Adipocyte (in vitro differentiated cells): ENCODE measurements around the gene TEX53.

Source experiments
- DNase-seq: peaks from one replicate; pipeline ENCODE4 v3.0.0-alpha.2; 2015; ENCODE audit warnings: low read depth
- H3K27me3 ChIP-seq: replicated peaks from 2 replicates; pipeline ENCODE4 v1.7.0; 2013; ENCODE audit warnings: mild to moderate bottlenecking, low read length, moderate library complexity; ENCODE audit not compliant: control insufficient read depth, insufficient read depth
- H3K36me3 ChIP-seq: 2 replicates; pipeline ENCODE4 v1.7.0; 2013; ENCODE audit warnings: low read length, mild to moderate bottlenecking, moderate library complexity; ENCODE audit not compliant: control insufficient read depth, insufficient read depth, severe bottlenecking
- H3K4me1 ChIP-seq: 2 replicates; pipeline ENCODE4 v1.7.0; 2013; ENCODE audit warnings: mild to moderate bottlenecking, low read length, moderate library complexity; ENCODE audit not compliant: control insufficient read depth, insufficient read depth
- H3K4me3 ChIP-seq: 2 replicates; pipeline ENCODE4 v1.7.0; 2013; ENCODE audit warnings: mild to moderate bottlenecking, low read length, moderate library complexity
- H3K9ac ChIP-seq: 2 replicates; pipeline ENCODE4 v1.7.0; 2013; ENCODE audit warnings: mild to moderate bottlenecking, low read length, moderate library complexity
- H3K9me3 ChIP-seq: 2 replicates; pipeline ENCODE4 v1.7.0; 2013; ENCODE audit warnings: mild to moderate bottlenecking, low read length, moderate library complexity; ENCODE audit not compliant: control insufficient read depth

Gene TEX53

GRCh38 chr9:114613087-114613486, 44.5 kb downstream of the TEX53 start:
- Histone ChIP-seq H3K9ac (no peak overlapping the region), H3K4me1 (peaks cover 29% of the 10 kb centered on the region), H3K9me3 (no peaks in the 10 kb centered on the region), H3K27me3 (no peaks in the 10 kb centered on the region), H3K4me3 (no peak overlapping the region), H3K36me3 (peaks cover under 1% of the 10 kb centered on the region)
- DNase-seq = no peak

GRCh38 chr9:114612272-114612923, 45.2 kb downstream of the TEX53 start:
- peaks cover 36% of the 10 kb centered on the region for H3K4me1 ChIP-seq
- peak; percentile 4 for DNase-seq
- no peaks in the 10 kb centered on the region for H3K9me3 ChIP-seq
- peak overlapping the region; percentile 89 for H3K9ac ChIP-seq
- H3K4me3 ChIP-seq = peak overlapping the region; percentile 86
- H3K27me3 ChIP-seq = no peaks in the 10 kb centered on the region
- no peaks in the 10 kb centered on the region for H3K36me3 ChIP-seq

GRCh38 chr9:114611516-114612271, 45.9 kb downstream of the TEX53 start:
- Histone ChIP-seq H3K36me3 (no peaks in the 10 kb centered on the region), H3K9ac (peak overlapping the region; percentile 89), H3K4me3 (peak overlapping the region; percentile 86), H3K4me1 (peaks cover 38% of the 10 kb centered on the region), H3K27me3 (no peaks in the 10 kb centered on the region), H3K9me3 (no peaks in the 10 kb centered on the region)
- peak; percentile 89 for DNase-seq

- H3K4me3 ChIP-seq = no peak overlapping the region
- no peaks in the 10 kb centered on the region for H3K9me3 ChIP-seq
- peaks cover 56% of the 10 kb centered on the region for H3K4me1 ChIP-seq
- no peak for DNase-seq
- H3K27me3 ChIP-seq = no peaks in the 10 kb centered on the region
- no peaks in the 10 kb centered on the region for H3K36me3 ChIP-seq
- no peak overlapping the region for H3K9ac ChIP-seq
Observed at GRCh38 chr9:114608525-114608796, 49.1 kb downstream of the TEX53 start.

DNA sequence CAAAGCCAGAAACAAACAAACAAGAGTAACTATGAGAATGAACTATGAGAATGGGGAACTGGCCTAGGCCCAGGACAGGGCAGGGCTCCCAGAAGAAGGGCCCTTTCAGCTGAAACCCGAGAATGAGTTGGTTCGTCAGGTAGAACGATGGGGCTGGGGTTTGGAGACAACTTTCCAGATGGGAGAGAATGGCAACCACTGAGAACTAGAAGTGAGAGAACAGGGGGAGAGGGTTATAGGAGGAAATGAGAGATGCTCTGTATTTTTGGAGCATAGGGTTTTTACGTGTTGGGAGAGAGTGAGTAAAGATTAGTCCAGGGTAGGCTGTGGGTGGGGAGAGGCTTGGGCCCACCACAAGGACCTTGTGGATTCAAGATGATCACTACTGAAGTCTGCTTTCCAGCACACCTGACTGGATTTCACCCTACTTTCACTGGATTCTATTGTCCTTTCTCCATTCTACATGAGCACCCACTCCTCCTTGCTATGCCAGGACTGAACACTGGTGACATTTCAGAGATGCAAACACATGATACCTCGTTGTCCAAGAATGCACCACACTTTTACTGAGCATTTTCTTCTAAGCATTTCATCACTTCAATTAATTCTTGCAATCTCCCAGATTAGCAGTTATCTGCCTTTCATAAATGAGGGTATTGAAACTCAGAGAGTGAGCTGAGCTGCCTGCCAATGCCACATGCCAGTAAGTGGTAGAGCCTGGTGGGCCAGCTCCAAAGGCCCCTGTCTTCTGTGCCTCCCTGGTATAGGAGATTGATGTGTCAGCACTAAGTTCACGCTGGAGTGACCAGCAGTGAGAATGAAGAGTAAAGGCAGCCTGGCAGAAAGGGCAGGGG, 49.7 kb downstream of the TEX53 start:
- Histone ChIP-seq H3K9me3 (no peaks in the 10 kb centered on the region), H3K27me3 (no peaks in the 10 kb centered on the region), H3K36me3 (no peaks in the 10 kb centered on the region), H3K9ac (no peak overlapping the region), H3K4me1 (peaks cover 56% of the 10 kb centered on the region), H3K4me3 (no peak overlapping the region)
- DNase-seq = no peak

GRCh38 chr9:114606597-114607207, 50.9 kb downstream of the TEX53 start:
- H3K9me3 ChIP-seq = peaks cover 3% of the 10 kb centered on the region
- H3K27me3 ChIP-seq = no peaks in the 10 kb centered on the region
- DNase-seq = peak; percentile 84
- H3K9ac ChIP-seq = peak overlapping the region; percentile 5
- H3K4me3 ChIP-seq = no peak overlapping the region
- peaks cover 55% of the 10 kb centered on the region for H3K4me1 ChIP-seq
- no peaks in the 10 kb centered on the region for H3K36me3 ChIP-seq
